ENCODE results near the gene PTPRF.
"Not testable (repeated sequence)": the region's sequence is repeated elsewhere in the genome, so short reads cannot be mapped to it uniquely, and the experiment has no call there.

PTPRF gene

DNA sequence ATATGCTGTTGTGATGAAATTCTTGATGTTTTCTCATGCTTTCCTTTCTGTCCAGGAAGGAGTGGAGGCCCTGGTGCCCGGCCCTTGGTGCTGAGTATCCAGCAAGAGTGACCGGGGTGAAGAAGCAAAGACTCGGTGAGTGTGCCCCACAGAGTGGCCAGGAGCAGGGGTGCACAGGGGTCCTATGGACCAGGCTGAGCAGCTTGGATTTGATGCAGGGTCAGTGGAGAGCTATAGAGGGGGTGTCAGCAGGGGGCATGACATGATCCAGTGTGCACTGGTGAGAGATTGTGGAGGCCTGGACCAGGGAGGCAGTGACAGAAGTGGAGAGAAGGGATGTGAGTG lies 7.4 kb downstream of the PTPRF start:
- no peak for DNase-seq (ENCODE audit: low spot score)

GRCh38 chr1:43538969-43539368 lies 8.3 kb downstream of the PTPRF start:
- no peak for DNase-seq (ENCODE audit: low spot score)

DNA sequence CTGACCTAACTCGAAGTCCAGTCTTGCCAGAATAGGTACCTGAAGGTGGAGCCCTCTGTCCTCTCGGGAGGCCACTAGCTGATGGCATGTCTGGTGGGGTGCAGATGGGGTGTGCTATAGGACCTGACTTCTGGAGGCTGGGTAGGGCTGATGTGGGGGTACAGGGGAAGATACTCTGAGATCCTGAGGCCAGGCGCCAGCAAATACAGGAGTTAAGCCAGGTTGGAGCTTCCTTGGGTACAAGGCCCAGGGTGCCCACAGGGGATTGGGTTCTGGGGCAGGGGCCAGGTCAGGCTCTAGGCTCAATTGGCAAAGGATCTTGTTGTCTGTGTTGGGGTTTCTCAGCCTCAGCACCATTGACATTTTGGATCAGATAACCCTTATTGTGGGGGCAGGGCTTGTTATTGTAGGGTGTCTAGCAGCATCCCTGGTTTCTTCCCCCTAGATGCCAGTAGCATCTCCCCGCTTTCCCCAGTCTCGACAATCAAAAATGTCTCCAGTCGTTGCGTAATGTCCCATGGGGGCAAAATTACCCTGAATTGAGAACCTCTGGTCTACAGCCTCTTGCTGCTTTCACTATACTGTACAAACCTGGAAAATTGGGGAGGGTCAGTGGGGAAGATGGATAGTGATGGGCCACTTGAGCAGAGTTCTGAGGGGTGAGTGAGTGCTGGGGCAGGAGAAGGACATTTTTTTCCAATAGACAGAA lies 9.2 kb downstream of the PTPRF start:
- no peak for DNase-seq (ENCODE audit: low spot score)

- DNase-seq (ENCODE audit: low spot score) = no peak
Measured at GRCh38 chr1:43540653-43541071, 10.0 kb downstream of the PTPRF start.

GRCh38 chr1:43541141-43541540 lies 10.5 kb downstream of the PTPRF start:
- no peak for DNase-seq (ENCODE audit: low spot score)

- no peak for DNase-seq (ENCODE audit: low spot score)
Measured at GRCh38 chr1:43541721-43542401, 11.2 kb downstream of the PTPRF start.

DNA sequence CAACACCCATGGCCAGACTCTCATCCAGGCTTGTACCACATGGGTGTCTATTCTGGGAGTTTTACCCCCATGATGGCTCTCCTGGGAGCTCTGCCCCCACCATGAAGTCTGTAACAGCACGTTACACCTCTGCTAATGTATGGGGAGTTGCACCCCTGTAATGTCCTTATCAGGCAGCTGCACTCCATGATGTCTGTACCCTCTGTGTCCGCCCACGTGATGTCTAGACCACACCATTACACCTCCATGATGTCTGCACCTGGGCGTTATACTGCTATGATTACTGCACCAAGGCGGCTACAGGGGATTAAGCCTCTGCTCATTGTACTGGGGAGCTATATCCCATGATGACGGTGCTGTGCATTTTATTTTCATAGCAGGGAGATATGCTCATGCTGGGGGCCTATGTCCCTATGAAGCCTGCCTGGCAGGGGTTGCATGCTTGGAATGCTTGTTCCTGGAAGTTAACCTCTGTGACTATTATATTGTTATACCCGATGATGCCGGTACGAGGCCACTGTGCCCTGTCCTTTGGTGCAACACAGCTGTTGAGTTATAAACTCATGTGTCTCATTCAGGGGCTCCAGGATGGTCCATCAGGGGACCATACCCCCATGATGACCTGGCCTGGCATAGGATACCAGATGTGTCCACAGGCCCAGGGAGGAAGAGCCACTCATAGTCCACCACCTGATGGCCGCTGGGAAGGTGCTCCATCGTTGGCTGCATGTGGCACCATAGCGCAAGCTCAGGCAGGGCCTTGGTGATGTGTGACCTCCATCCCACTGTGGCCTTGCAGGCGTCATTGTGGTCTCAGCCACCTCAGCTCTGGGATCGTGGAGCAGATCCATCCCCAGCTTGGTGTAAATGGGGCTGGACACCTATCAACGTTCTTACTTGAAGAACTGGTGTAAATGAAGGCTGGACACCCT lies 12.1 kb downstream of the PTPRF start:
- no peak for DNase-seq (ENCODE audit: low spot score)

DNA sequence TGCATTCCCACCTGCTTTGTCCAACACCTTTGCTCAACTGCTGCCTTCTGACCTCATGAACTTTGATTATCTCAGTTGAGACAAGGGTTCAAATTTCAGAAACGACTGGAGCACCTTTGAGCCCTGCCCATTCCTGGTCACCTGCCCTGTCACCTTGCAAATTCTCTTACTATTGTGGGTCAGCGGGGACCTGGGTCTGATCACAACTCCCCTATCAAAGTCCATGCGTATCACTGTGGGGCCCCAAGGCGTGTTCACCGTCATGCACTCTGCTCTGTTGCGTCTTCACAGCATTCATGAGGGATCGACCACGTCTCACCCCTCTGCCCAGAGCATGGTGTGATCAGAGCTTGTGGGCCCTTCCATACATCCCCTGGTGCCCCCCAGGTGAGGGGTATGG lies 12.9 kb downstream of the PTPRF start:
- DNase-seq (ENCODE audit: low spot score) = no peak

GRCh38 chr1:43545339-43545694 lies 14.6 kb downstream of the PTPRF start:
- DNase-seq (ENCODE audit: low spot score) = no peak

DNA sequence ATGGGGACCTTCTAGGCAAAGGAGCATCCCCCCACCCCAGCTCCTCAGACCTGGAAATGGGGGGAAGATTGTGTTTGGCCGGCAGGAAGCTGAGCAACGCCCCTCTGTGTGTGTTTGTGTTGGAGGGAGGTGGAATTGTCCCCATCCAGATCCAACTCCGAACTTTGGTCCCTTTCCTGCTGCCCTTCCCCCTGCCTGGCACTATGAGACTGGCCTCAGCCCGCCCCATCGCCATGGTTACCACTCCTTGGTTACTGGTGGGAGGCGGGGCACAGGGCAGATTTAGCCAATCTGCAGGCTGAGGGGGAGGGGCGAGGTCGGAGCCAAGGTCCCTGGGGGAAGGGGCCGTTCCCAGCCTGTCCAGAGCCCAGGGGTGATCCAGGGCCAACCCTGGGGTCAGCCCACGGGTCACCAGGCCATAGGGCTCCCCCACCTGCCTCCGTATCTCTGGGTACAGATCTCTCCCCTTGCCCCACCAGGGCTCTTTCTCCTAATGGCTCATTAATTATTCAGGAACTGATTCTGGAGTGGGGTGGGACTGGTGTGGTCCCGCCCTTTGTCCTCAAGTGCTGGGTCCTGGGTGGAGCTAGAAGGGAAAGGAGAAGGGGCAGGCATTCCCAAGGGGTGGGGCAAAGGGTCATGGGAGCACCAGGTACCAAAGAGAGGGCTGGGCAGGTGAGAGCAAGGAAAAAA lies 15.2 kb downstream of the PTPRF start:
- peak; percentile 91 for DNase-seq (ENCODE audit: low spot score)

GRCh38 chr1:43546388-43547100 lies 15.9 kb downstream of the PTPRF start:
- no peak for DNase-seq (ENCODE audit: low spot score)

- DNase-seq (ENCODE audit: low spot score) = no peak
Measured at GRCh38 chr1:43547538-43548072, 16.9 kb downstream of the PTPRF start.

- DNase-seq (ENCODE audit: low spot score) = peak; percentile 95
Measured at GRCh38 chr1:43548285-43549271, 17.9 kb downstream of the PTPRF start.

DNA sequence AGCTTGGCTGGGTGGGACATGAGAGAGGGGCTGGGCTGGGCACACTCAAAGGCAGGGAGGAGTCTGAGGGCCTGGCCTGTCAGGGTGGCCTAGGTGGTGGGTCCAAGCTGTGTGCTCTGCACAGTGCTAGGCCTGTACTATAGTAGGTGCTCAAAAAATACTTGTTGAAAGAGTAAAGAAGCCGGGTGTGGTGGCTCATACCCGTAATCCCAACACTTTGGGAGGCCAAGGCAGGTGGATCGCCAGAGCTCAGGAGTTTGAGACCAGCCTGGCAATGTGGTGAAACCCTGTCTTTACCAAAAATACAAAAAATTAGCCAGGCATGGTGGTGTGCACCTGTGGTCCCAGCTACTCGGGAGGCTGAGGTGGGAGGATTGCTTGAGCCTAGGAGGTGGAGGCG lies 18.7 kb downstream of the PTPRF start:
- DNase-seq (ENCODE audit: low spot score) = not testable (repeated sequence)

DNA sequence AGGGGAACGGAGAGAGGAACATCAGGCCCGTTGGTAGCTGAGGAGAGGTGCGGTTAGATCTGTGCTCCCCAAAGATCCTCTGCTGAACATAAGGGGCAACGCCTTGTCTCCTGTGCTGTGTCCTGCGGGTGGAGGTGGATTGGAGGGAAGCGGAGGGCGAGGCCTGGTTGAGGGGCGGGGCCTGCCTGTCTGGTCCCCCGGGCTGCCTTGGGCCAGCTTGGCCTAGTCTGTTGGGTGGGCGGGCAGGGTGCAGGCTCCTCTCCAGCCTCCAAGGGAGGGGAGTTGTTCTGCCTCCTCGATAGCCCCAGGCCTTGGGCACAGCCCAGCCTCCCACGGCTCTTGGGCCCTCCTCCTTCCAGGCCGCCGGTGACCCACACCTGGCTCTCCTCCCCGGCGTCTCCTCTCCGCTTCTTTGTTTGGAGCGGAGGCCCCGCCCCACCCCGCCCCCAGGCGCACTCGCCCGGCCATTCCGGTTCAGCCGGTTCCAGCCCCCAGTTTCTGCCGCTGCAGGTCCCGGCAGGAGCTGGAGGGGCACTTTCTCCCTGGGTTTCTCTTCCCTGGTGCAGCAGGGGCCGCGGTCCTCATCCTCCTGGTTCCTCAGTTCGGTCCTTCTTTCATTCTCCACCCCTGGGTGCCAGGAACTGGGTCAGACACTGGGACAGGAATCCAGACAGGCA lies 19.4 kb downstream of the PTPRF start:
- no peak for DNase-seq (ENCODE audit: low spot score)

GRCh38 chr1:43550598-43551246 lies 20.0 kb downstream of the PTPRF start:
- DNase-seq (ENCODE audit: low spot score) = no peak

- no peak for DNase-seq (ENCODE audit: low spot score)
Measured at GRCh38 chr1:43551396-43551888, 20.8 kb downstream of the PTPRF start.

DNA sequence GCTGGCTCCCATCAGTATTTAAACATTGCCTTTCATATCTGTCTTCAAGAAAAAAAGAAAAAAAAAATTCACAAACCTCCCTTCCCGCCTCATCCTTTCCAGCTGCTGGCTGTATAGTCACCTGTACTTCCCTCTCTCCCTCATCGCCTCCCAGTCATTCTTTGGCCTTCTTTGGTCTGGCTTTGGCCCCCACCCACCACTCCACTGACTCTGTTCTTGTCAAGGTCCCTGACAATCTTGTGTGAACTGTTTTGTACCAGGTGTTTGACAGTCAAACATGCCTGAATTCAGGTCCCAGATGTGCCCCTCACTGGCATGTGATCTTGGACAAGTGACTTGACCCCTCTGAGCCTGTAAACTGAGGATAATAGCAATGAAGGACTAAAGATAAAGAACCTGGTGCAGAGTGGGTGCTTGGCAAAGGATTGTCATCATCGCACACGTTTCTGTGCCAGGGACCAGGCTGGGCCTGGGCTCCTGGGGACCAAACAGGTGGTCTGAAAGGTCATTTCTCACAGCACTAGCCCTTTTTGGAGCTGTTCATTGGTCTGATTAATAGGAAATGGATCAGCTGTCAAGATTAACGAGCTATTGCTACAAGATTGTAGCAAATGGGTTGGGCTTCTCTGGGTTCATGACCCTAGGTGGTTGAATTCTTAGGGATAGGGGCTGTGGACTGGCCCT lies 21.5 kb downstream of the PTPRF start:
- no peak for DNase-seq (ENCODE audit: low spot score)

Measured in HuH-7.5 (cell line).